ENCODE results near the gene SPATA1. TPM values are rescaled to one million over a fixed set of nuclear protein-coding genes. Genes with fewer than 3 reads are reported as not detected.

SPATA1 gene, protein sequence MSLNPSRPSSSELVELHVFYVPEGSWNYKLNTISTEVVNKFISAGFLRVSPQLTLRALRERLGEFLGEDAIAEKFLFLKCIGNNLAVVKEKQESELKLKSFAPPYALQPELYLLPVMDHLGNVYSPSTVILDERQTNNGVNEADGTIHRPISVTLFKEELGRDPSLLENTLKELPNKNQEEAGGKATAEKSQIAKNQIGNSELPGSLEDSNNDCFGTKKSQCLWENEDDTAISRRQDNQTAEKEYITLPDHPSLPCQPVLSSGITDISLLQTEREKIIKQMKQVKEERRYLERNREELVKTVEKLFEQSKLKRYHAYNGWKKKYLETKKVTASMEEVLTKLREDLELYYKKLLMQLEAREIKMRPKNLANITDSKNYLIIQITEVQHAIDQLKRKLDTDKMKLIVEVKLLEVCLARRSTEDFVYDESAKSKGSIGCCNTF
- total RNA-seq = 1 to 10 TPM in 2 of 9 donors, under 1 TPM in 3, not detected in 4; 0.29 to 1.5 (median 0.91) TPM
- under 1 TPM in 2 of 3 donors, not detected in 1; 0.48 to 0.71 TPM for polyA plus RNA-seq
- long read RNA-seq, donor 1 = 0 reads
- long read RNA-seq, donor 2 = 0 reads
- long read RNA-seq, donor 3 = 0 reads
- long read RNA-seq, donor 4, partial matches to known transcripts = 0 of 2 reads
- long read RNA-seq, donor 4, other reads (novel, unspliced or antisense) = 2 of 2 reads
- long read RNA-seq, donor 5, partial matches to known transcripts = 0 of 4 reads
- long read RNA-seq, donor 5, other reads (novel, unspliced or antisense) = 4 of 4 reads
- long read RNA-seq, donor 6, partial matches to known transcripts = 0 of 2 reads
- long read RNA-seq, donor 6, other reads (novel, unspliced or antisense) = 2 of 2 reads
- long read RNA-seq, donor 7 = 0 reads
- long read RNA-seq, donor 8 = 0 reads
- long read RNA-seq, donor 9 = 0 reads
- long read RNA-seq, donor 10 = 0 reads

DNA sequence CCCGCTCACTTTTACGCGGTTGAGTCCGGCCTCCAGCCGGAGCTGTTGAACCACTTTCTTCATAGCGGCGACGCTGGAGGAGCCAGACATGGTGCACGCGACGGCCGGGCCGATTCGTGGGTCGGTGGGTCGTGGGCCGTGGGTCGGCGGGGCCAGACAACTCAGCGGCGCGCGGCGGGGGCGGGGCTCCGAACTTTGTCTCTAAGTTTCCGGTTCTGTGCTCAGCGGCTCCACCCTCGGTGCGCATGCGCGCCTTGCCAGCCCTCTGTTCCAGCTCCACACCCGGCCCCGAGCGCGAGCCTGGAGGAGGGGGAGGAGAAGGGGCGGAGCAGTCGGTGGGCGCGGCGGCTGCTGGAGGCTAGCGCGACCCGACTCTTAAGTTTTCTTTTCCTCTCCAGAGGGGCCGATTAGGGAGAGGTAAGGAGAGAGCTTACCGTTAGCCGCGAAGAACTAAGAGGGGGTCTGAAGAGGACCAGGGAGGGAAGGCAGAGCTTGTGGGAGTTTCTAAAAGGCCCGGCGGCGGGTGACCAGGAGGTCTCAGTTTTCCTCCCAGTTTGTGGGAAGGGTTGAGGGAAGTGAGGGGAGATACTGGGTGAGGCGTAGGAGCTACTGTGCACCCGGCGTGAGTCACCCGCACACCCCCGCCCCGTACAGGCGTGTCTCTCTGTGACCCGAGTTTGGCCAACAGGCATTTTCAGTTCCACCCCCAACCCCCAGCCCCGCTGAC, at the start of gene SPATA1, which contains the start of gene GNG5:
TSS of gene SPATA1 (plus strand) at position 385 of the 727 bp plus-strand sequence. CDS start 9,974 bp downstream, outside the sequence.
TSS of gene GNG5 (minus strand) at position 580 of the 727 bp plus-strand sequence. CDS start at position 90, 490 bp downstream.
- Histone ChIP-seq H3K9me3 (replicated peaks in 1 of 3) (no peaks in the 10 kb centered on the region), H3K36me3 (replicated peaks in 1 of 2) (no peaks in the 10 kb centered on the region), H3K4me1 (replicated peaks in 1 of 2) (peaks cover 13 to 32% of the 10 kb centered on the region in 2 donors), H3K27ac (peak within 1 kb of the TSS; percentile 92 to 99 (median 94)), H3K4me3 (peak within 1 kb of the TSS in 3 of 4 donors; percentile 47 to 82 (median 59)), H3K27me3 (no peaks in the 10 kb centered on the region)
- DNase-seq = peak; percentile 98 to 99 (median 98)
- intact Hi-C loops (cut with DNase I) = loop anchor here in 1 of 2 donors (10.0 kb wide), 1 partner anchor 69 kb away; the partner anchor contains the start of gene CTBS
- 0 to 1% (median 0%) methylated on average over 23 to 60 of the region's 60 CpGs for WGBS, 4 donors
- TF ChIP-seq POLR2A (IDR thresholded peaks at IDR 0.05) = peak; percentile 85 to 91
- TF ChIP-seq, protein P1, sequence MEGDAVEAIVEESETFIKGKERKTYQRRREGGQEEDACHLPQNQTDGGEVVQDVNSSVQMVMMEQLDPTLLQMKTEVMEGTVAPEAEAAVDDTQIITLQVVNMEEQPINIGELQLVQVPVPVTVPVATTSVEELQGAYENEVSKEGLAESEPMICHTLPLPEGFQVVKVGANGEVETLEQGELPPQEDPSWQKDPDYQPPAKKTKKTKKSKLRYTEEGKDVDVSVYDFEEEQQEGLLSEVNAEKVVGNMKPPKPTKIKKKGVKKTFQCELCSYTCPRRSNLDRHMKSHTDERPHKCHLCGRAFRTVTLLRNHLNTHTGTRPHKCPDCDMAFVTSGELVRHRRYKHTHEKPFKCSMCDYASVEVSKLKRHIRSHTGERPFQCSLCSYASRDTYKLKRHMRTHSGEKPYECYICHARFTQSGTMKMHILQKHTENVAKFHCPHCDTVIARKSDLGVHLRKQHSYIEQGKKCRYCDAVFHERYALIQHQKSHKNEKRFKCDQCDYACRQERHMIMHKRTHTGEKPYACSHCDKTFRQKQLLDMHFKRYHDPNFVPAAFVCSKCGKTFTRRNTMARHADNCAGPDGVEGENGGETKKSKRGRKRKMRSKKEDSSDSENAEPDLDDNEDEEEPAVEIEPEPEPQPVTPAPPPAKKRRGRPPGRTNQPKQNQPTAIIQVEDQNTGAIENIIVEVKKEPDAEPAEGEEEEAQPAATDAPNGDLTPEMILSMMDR (IDR thresholded peaks at IDR 0.05) = no peak

DNA sequence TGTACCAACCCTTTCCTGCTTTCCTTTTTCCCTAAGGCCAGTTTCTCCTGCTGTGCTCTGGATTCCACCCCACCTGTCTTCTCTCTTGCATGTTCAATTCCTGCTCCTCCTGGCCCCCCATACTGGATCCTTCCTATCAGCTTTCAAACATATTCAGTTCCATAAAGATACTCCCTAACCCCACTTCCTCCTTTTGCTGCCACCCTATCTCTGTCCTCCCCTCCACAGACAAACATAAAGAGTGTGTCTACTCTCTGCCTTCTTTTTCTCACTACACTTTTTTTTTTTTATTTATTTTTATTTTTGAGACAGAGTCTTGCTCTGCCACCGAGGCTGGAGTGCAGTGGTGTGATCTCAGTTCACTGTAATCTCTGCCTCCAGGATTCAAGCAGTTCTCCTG, 44.1 kb upstream of the SPATA1 start:
- TF ChIP-seq POLR2A (IDR thresholded peaks at IDR 0.05) = no peak
- TF ChIP-seq, protein P1 (IDR thresholded peaks at IDR 0.05) = no peak
- no peaks in the 10 kb centered on the region for H3K9me3 ChIP-seq (replicated peaks in 1 of 3)
- no peaks in the 10 kb centered on the region for H3K4me1 ChIP-seq (replicated peaks in 1 of 2)
- H3K4me3 ChIP-seq = no peak overlapping the region
- no peak overlapping the region for H3K27ac ChIP-seq
- intact Hi-C loops (cut with DNase I) = no loop called here
- WGBS, 4 donors = 63 to 89% (median 76%) methylated on average over 1 of the region's 1 CpG
- H3K27me3 ChIP-seq = no peaks in the 10 kb centered on the region
- no peak for DNase-seq
- H3K36me3 ChIP-seq (replicated peaks in 1 of 2) = no peaks in the 10 kb centered on the region

DNA sequence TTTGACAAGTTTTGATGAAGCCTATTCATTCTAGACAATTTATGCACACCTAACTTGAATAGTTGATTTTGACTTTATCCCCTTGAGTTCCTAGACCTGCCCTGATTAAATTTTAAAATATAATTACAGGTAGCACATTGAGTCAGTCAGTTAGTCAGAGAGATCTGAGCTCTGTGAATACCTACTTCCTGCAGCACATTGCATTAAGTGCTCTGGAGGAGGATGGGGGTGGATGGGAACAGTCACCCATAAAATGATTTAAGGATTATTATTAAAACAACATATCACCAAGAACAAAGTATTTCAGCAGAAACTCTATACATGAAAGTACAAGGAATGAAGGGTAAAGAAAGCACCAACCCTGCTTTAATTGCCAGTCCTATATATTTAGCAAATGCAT, 38.9 kb upstream of the SPATA1 start:
- DNase-seq = no peak
- Histone ChIP-seq H3K4me3 (no peak overlapping the region), H3K27ac (no peak overlapping the region), H3K36me3 (replicated peaks in 1 of 2) (no peaks in the 10 kb centered on the region), H3K4me1 (replicated peaks in 1 of 2) (no peaks in the 10 kb centered on the region), H3K27me3 (peaks cover 10% of the 10 kb centered on the region), H3K9me3 (replicated peaks in 1 of 3) (no peaks in the 10 kb centered on the region)
- intact Hi-C loops (cut with DNase I) = no loop called here
- TF ChIP-seq, protein P1 (IDR thresholded peaks at IDR 0.05) = no peak
- no peak for TF ChIP-seq POLR2A (IDR thresholded peaks at IDR 0.05)
